K562 (cell line): Measurements from ENCODE around the gene XRN2. TPM values are rescaled to one million over a fixed set of nuclear protein-coding genes. Genes with fewer than 3 reads are reported as not detected.

ENCODE experiments used
- ATAC-seq: fragments of 200-7000 bp; cut with Tn5 transposase; 3 replicates; pipeline ENCODE4 v1.9.1; 2020; ENCODE audit warnings: moderate library complexity
- BruUV-seq: library from RNA; stranded (reverse); fragments of 400-500 nt; replicated peaks from 2 replicates; lab custom pipeline; 2021; lab: Mats Ljungman, UMichigan
- CTCF ChIA-PET: fragments of 300-600 bp; formaldehyde crosslinking; extraction: SDS; loops from one replicate; lab custom pipeline; 2021; ENCODE audit warnings: low intra/inter-chr PET ratio; lab: Yijun Ruan, JAX
- POLR2A ChIA-PET: fragments of 300-600, 350-650 bp; sonication (Branson Sonifier 250); formaldehyde crosslinking; extraction: SDS; loops from one replicate; lab custom pipeline; 2021; ENCODE audit warnings: antibody characterized with exemption, inconsistent platforms; lab: Yijun Ruan, JAX
- DNase-seq, 4 experiments: peaks; one replicate each; pipeline versions ENCODE4 v3.0.0 to v3.0.0-alpha.2; 2011 to 2018; ENCODE audit warnings: low spot score in 3 of 4, mixed read lengths in 3 of 4; ENCODE audit errors: extremely low read depth in 1 of 4
- FAIRE-seq: peaks from 2 replicates; lab custom pipeline; 2011; peaks lifted over from hg19 to GRCh38; lab: Jason Lieb, UNC
- H2AFZ ChIP-seq: 2 replicates; pipeline ENCODE4 v1.6.0; 2011; ENCODE audit warnings: low read depth, low read length, control low read depth, inconsistent platforms
- H3K27ac ChIP-seq: fragments of 200-600 bp; 3 replicates; pipeline ENCODE4 v1.8.0; 2011; ENCODE audit warnings: low read depth, mild to moderate bottlenecking, control low read depth, inconsistent platforms, low read length, moderate library complexity, mixed read lengths; ENCODE audit errors: extremely low read depth
- H3K27me3 ChIP-seq, 2 experiments: fragments of 300-600 bp in 1 of 2; 2 replicates in 1 of 2; 3 replicates in 1 of 2; pipeline versions ENCODE4 v1.6.0 to v1.8.0; 2011; ENCODE audit warnings: inconsistent platforms in 2 of 2, low read length in 2 of 2, mild to moderate bottlenecking in 1 of 2, mixed read lengths in 1 of 2, moderate library complexity in 1 of 2; ENCODE audit not compliant: control insufficient read depth in 2 of 2, insufficient read depth in 2 of 2
- H3K36me3 ChIP-seq: fragments of 300-600 bp; 3 replicates; pipeline ENCODE4 v1.8.0; 2011; ENCODE audit warnings: mild to moderate bottlenecking, low read length, inconsistent platforms; ENCODE audit not compliant: control insufficient read depth, insufficient read depth
- H3K4me1 ChIP-seq, 2 experiments: fragments of 200-600 bp in 1 of 2; replicated peaks in 1 of 2; 2 replicates in 1 of 2; 3 replicates in 1 of 2; pipeline versions ENCODE4 v1.5.1 to v1.8.0; 2011; ENCODE audit warnings: inconsistent platforms in 2 of 2, low read length in 2 of 2, mild to moderate bottlenecking in 1 of 2, mixed read lengths in 1 of 2, moderate library complexity in 1 of 2; ENCODE audit not compliant: control insufficient read depth in 2 of 2, insufficient read depth in 2 of 2
- H3K4me2 ChIP-seq: 2 replicates; pipeline ENCODE4 v1.6.1; 2011; ENCODE audit warnings: low read length, control low read depth, inconsistent platforms, mixed read lengths; ENCODE audit not compliant: insufficient read depth
- H3K4me3 ChIP-seq: fragments of 200-600 bp; sonication (generic), shearing (Covaris generic); 2 replicates; pipeline ENCODE4 v1.5.1; 2016; ENCODE audit warnings: control low read depth, inconsistent platforms
- H3K79me2 ChIP-seq: fragments of 200-600 bp; 3 replicates; pipeline ENCODE4 v1.8.0; 2011; ENCODE audit warnings: low read length, inconsistent platforms; ENCODE audit not compliant: control insufficient read depth, insufficient read depth
- H3K9ac ChIP-seq, 2 experiments: 2 replicates each; pipeline versions ENCODE4 v1.6.0 to v1.6.1; 2011; ENCODE audit warnings: low read depth in 2 of 2, low read length in 2 of 2, control low read depth in 1 of 2, inconsistent platforms in 1 of 2, mild to moderate bottlenecking in 1 of 2, mixed read lengths in 1 of 2; ENCODE audit not compliant: insufficient read depth in 1 of 2
- H3K9me1 ChIP-seq: one replicate; pipeline ENCODE4 v1.6.0; 2011; ENCODE audit warnings: inconsistent platforms, mild to moderate bottlenecking, low read length, moderate library complexity; ENCODE audit not compliant: control insufficient read depth, insufficient read depth
- H3K9me3 ChIP-seq: replicated peaks from 2 replicates; pipeline ENCODE4 v1.5.1; 2011; ENCODE audit warnings: low read depth, low read length, inconsistent platforms; ENCODE audit not compliant: control insufficient read depth, insufficient read depth
- H4K20me1 ChIP-seq: replicated peaks from 2 replicates; pipeline ENCODE4 v1.6.1; 2011; ENCODE audit warnings: low read length, inconsistent platforms, mixed read lengths; ENCODE audit not compliant: control insufficient read depth, insufficient read depth
- BRD9 ChIP-seq: fragments of 450-650 bp; IDR thresholded peaks from 2 replicates; pipeline ENCODE4 v1.6.1; 2018; ENCODE audit warnings: low read depth; ENCODE audit not compliant: partially characterized antibody
- HEY1 ChIP-seq: fragments of 250-450 bp; sonication (Bioruptor Pico); IDR thresholded peaks from 2 replicates; pipeline ENCODE4 v1.5.0; 2020; ENCODE audit warnings: mild to moderate bottlenecking, moderate library complexity, borderline replicate concordance
- IRF2 ChIP-seq: sonication (generic); formaldehyde crosslinking; IDR thresholded peaks from 2 replicates; pipeline ENCODE4 v1.8.1; 2022; ENCODE audit warnings: mild to moderate bottlenecking, missing genetic modification reagents
- MCM5 ChIP-seq: fragments of 450-650 bp; IDR thresholded peaks from 2 replicates; pipeline ENCODE4 v1.6.1; 2016; ENCODE audit warnings: low read depth
- NBN ChIP-seq: fragments of 450-650 bp; IDR thresholded peaks from 2 replicates; pipeline ENCODE4 v1.6.1; 2016; ENCODE audit warnings: low read depth, mild to moderate bottlenecking
- NFIX ChIP-seq: fragments of 250-450 bp; sonication (Bioruptor Pico); IDR thresholded peaks from 2 replicates; pipeline ENCODE4 v1.4.0; 2020; ENCODE audit warnings: low read depth, mild to moderate bottlenecking, moderate library complexity
- SMAD4 ChIP-seq: fragments of 250-450 bp; sonication (Bioruptor Pico); conservative IDR thresholded peaks from 2 replicates; pipeline ENCODE4 v1.8.0; 2021; ENCODE audit warnings: inconsistent platforms, mild to moderate bottlenecking, moderate library complexity
- TAF15 ChIP-seq: fragments of 200-400 bp; formaldehyde crosslinking; IDR thresholded peaks from 2 replicates; pipeline ENCODE4 v1.6.1; 2017; ENCODE audit warnings: mild to moderate bottlenecking, low read depth, low read length, moderate library complexity
- TCF3 ChIP-seq: sonication (generic); formaldehyde crosslinking; IDR thresholded peaks from 2 replicates; pipeline ENCODE4 v1.4.0; 2020; ENCODE audit warnings: mild to moderate bottlenecking, missing genetic modification reagents
- TCF7 ChIP-seq: sonication (generic); IDR thresholded peaks from 2 replicates; pipeline ENCODE4 v1.6.1; 2016; ENCODE audit warnings: antibody characterized with exemption, borderline replicate concordance
- ZNF140 ChIP-seq: fragments of 250-450 bp; sonication (Bioruptor Pico); IDR thresholded peaks from 2 replicates; pipeline ENCODE4 v1.8.0; 2021; ENCODE audit warnings: moderate library complexity, mild to moderate bottlenecking, inconsistent platforms
- ZNF165 ChIP-seq: fragments of 250-450 bp; sonication (Bioruptor Pico); IDR thresholded peaks from 2 replicates; pipeline ENCODE4 v1.4.0; 2020; ENCODE audit warnings: borderline replicate concordance
- ZNF175 ChIP-seq: fragments of 200-800 bp; sonication (Bioruptor generic); IDR thresholded peaks from 2 replicates; pipeline ENCODE4 v1.6.1; 2016; ENCODE audit warnings: low read depth, mild to moderate bottlenecking, missing genetic modification characterization, missing compliant biosample characterization
- ZNF253 ChIP-seq: fragments of 250-450 bp; sonication (Bioruptor Pico); conservative IDR thresholded peaks from 2 replicates; pipeline ENCODE4 v1.6.1; 2021; ENCODE audit warnings: mild to moderate bottlenecking
- ZNF785 ChIP-seq: fragments of 250-450 bp; sonication (Bioruptor Pico); IDR thresholded peaks from 2 replicates; pipeline ENCODE4 v1.4.0; 2020; ENCODE audit warnings: mild to moderate bottlenecking
- WGBS: fragments of 100-300 bp; shearing (Covaris generic); methylation state at CpG from one replicate; pipeline ENCODE4 v1.1.6; 2016; ENCODE audit warnings: low coverage, mixed read lengths; ENCODE audit not compliant: insufficient coverage; ENCODE audit errors: missing lambda C conversion rate; 5-methylcytosine and 5-hydroxymethylcytosine counted together
- in situ Hi-C: fragments of 300-500 bp; cut with MboI; formaldehyde crosslinking; loops from 4 replicates; pipeline ENCODE4 v1.15.0; 2018; ENCODE audit warnings: inconsistent platforms, mixed read lengths
- intact Hi-C: fragments of 100-400 bp; cut with micrococcal nuclease; formaldehyde crosslinking; loops from 2 replicates; pipeline ENCODE4 v1.14.2; 2022
- polyA plus RNA-seq, 8 experiments: library from polyadenylated mRNA; depleted of rRNA in 4 of 8; stranded (reverse) in 5 of 8; unstranded in 3 of 8; fragments of >200 nt; fragmentation: Nextera tagmentation in 2 of 8; fragmentation: Illumina TruSeq in 1 of 8; extraction: Ambion mirVana in 2 of 8; extraction: Trizol in 1 of 8; gene quantifications; 2 replicates each; pipeline versions ENCODE4 v1.2.1 to v1.2.3, GENCODE V29; 2011 to 2014; ENCODE audit warnings: inconsistent platforms in 1 of 8, missing spikeins in 1 of 8
- total RNA-seq, 7 experiments: library from RNA; depleted of rRNA in 6 of 7; stranded (reverse); fragments of >200 nt in 6 of 7; fragmentation: Illumina TruSeq in 2 of 7; extraction: Trizol in 2 of 7; gene quantifications; 2 replicates each; pipeline versions ENCODE4 v1.2.1 to v1.2.3, GENCODE V29; 2011 to 2021; ENCODE audit warnings: low replicate concordance in 1 of 7
- TF ChIP-seq, protein P1 (sequence below): fragments of 250-450 bp; sonication (Bioruptor Pico); IDR thresholded peaks from 2 replicates; pipeline ENCODE4 v1.4.0; 2020; ENCODE audit warnings: mild to moderate bottlenecking
- TF ChIP-seq, protein P2 (sequence below): fragments of 450-650 bp; IDR thresholded peaks from 2 replicates; pipeline ENCODE4 v1.6.1; 2017; ENCODE audit warnings: antibody characterized with exemption

Gene XRN2
- total and polyA plus RNA-seq, 9 of the 15 experiments (the other 6 are each of a cell fraction or from before 2014, with no cell fraction given), result 41.8 to 67.3 (median 51.4) TPM

DNA sequence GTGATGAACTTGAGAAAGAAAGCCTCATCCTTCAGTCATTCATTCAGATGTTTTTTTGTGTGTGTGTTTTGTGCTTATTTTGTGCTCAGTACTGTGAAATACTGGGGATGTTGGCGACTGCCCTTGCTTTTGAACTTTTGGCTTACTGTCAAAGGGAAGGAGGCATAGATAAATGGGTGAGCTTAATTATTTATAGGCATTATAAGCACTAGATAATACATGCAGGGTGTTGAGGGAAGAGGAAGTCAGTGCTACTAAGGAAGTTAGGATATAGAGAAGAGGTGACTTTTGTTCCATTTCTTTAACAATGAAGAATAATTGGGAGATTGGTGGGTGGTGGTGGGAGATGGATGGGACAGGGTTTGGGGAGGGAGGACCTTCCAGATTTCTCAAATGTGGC lies 23.6 kb downstream of the XRN2 start (continued):
- TF ChIP-seq BRD9, result no peak
- no peak for TF ChIP-seq TCF7
- no peak for TF ChIP-seq IRF2 (CRISPR knock-in tag)
- TF ChIP-seq ZNF140 (CRISPR knock-in tag), result no peak
- no peak for TF ChIP-seq NFIX (CRISPR knock-in tag)

DNA sequence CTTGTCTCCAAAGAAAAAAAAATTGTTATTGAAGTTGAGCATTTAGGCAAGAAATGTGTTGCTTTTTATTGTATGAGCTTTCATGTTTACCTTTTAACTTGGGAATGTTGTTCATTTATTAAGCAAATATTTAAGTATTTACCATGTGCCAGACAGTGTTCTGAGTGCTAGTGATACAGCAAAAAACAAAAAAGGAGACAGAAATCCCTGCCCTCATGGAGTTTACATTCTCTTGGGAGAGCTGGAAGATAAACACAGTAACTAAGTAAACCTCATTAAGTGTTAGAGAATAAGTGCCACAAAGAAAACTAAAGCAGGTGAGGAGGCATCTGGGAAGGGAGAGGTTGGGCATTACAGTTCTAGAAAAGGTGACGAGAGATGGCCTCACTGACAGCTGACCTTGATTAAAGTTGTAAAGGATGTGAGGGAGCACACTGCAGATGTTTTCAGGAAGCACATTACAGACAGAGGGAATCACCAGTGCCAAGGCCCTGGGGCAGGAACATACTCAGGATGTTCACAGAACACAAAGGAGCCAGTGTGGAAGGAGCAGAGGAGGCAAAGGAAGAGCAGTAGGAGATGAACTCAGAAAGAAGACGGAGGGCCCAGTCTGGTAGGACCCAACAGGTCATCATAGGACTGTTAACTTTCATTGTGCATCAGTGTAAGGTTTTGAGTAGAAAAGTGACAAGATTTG lies 33.5 kb downstream of the XRN2 start:
- ChIA-PET CTCF (no interaction called here), POLR2A (no interaction called here)
- DNase-seq, result no peak
- H3K27me3 ChIP-seq, result no peaks in the 10 kb centered on the region
- TF ChIP-seq NBN (no peak), TAF15 (no peak), ZNF253 (CRISPR knock-in tag) (no peak), ZNF175 (CRISPR knock-in tag) (no peak), SMAD4 (CRISPR knock-in tag) (no peak), TCF3 (CRISPR knock-in tag) (no peak), MCM5 (no peak), ZNF785 (CRISPR knock-in tag) (no peak), ZNF165 (no peak), HEY1 (no peak)
- TF ChIP-seq, protein P1, sequence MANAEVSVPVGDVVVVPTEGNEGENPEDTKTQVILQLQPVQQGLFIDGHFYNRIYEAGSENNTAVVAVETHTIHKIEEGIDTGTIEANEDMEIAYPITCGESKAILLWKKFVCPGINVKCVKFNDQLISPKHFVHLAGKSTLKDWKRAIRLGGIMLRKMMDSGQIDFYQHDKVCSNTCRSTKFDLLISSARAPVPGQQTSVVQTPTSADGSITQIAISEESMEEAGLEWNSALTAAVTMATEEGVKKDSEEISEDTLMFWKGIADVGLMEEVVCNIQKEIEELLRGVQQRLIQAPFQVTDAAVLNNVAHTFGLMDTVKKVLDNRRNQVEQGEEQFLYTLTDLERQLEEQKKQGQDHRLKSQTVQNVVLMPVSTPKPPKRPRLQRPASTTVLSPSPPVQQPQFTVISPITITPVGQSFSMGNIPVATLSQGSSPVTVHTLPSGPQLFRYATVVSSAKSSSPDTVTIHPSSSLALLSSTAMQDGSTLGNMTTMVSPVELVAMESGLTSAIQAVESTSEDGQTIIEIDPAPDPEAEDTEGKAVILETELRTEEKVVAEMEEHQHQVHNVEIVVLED (CRISPR knock-in tag), result no peak
- TF ChIP-seq, protein P2, sequence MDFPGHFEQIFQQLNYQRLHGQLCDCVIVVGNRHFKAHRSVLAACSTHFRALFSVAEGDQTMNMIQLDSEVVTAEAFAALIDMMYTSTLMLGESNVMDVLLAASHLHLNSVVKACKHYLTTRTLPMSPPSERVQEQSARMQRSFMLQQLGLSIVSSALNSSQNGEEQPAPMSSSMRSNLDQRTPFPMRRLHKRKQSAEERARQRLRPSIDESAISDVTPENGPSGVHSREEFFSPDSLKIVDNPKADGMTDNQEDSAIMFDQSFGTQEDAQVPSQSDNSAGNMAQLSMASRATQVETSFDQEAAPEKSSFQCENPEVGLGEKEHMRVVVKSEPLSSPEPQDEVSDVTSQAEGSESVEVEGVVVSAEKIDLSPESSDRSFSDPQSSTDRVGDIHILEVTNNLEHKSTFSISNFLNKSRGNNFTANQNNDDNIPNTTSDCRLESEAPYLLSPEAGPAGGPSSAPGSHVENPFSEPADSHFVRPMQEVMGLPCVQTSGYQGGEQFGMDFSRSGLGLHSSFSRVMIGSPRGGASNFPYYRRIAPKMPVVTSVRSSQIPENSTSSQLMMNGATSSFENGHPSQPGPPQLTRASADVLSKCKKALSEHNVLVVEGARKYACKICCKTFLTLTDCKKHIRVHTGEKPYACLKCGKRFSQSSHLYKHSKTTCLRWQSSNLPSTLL, result no peak
- no peak overlapping the region for H2AFZ ChIP-seq
- 100% methylated on average over 1 of the region's 2 CpGs for WGBS
- no peaks in the 10 kb centered on the region for H3K9me3 ChIP-seq
- H3K36me3 ChIP-seq, result peaks cover 93% of the 10 kb centered on the region
- intact Hi-C loops, result no loop called here
- no peaks in the 10 kb centered on the region; the same call in 2 of the 3 replicates for H3K79me2 ChIP-seq
- H3K27ac ChIP-seq, result no peak overlapping the region
- no peak overlapping the region for H3K4me3 ChIP-seq
- no peak overlapping the region for H3K4me2 ChIP-seq
- FAIRE-seq, result no peak
- H4K20me1 ChIP-seq, result no peaks in the 10 kb centered on the region
- H3K9me1 ChIP-seq, result no peaks in the 10 kb centered on the region
- no peak overlapping the region for H3K9ac ChIP-seq
- in situ Hi-C loops, result no loop called here
- ATAC-seq, result no peak
- H3K4me1 ChIP-seq, result no peaks in the 10 kb centered on the region
- BruUV-seq, result no TSS peak
